Ishikawa (cell line): Measurements from ENCODE around the gene P4HTM.

ENCODE experiments used
- CEBPB ChIP-seq: IDR thresholded peaks from 2 replicates; pipeline ENCODE4 v1.6.1; 2012
- CREB1 ChIP-seq: IDR thresholded peaks from 2 replicates; pipeline ENCODE4 v1.6.1; 2012; ENCODE audit warnings: low read depth
- EGR1 ChIP-seq: IDR thresholded peaks from 2 replicates; pipeline ENCODE4 v1.6.1; 2012
- EP300 ChIP-seq: IDR thresholded peaks from 2 replicates; pipeline ENCODE4 v1.6.1; 2012; ENCODE audit warnings: borderline replicate concordance
- FOXM1 ChIP-seq: IDR thresholded peaks from 2 replicates; pipeline ENCODE4 v1.6.1; 2012; ENCODE audit warnings: low read depth, borderline replicate concordance
- MAX ChIP-seq: IDR thresholded peaks from 2 replicates; pipeline ENCODE4 v1.6.1; 2012
- NFIC ChIP-seq: IDR thresholded peaks from 2 replicates; pipeline ENCODE4 v1.6.1; 2012
- RAD21 ChIP-seq: IDR thresholded peaks from 2 replicates; pipeline ENCODE4 v1.6.1; 2012; ENCODE audit warnings: low read depth
- REST ChIP-seq: IDR thresholded peaks from 2 replicates; pipeline ENCODE4 v1.6.1; 2012; ENCODE audit warnings: low read depth, mild to moderate bottlenecking
- TAF1 ChIP-seq: IDR thresholded peaks from 2 replicates; pipeline ENCODE4 v1.6.1; 2012; ENCODE audit warnings: low read depth, mild to moderate bottlenecking
- TCF12 ChIP-seq: IDR thresholded peaks from 2 replicates; pipeline ENCODE4 v1.6.1; 2012; ENCODE audit warnings: low read depth
- TEAD4 ChIP-seq: IDR thresholded peaks from 2 replicates; pipeline ENCODE4 v1.6.1; 2012
- USF1 ChIP-seq: IDR thresholded peaks from 2 replicates; pipeline ENCODE4 v1.6.1; 2012
- YY1 ChIP-seq: IDR thresholded peaks from 2 replicates; pipeline ENCODE4 v1.6.1; 2012; ENCODE audit warnings: low read depth
- ZBTB7A ChIP-seq: IDR thresholded peaks from 2 replicates; pipeline ENCODE4 v1.6.1; 2012; ENCODE audit warnings: low read depth

Gene P4HTM

GRCh38 chr3:49007068-49007770 lies 17.2 kb downstream of the P4HTM start, which contains the start of gene WDR6:
Gene WDR6, plus strand, starts transcription at chr3:49007391. Its CDS starts 41 bp downstream, at chr3:49007432.
- TF ChIP-seq USF1 (peak; percentile 99), EP300 (peak; percentile 34; the same call in 1 of the 2 replicates), TAF1 (peak; percentile 88), EGR1 (peak; percentile 86), REST (no peak), TEAD4 (0 out of 2 replicates have a peak, but pooled peaks have one; percentile 5), CREB1 (peak; percentile 69), RAD21 (0 out of 2 replicates have a peak, but pooled peaks have one; percentile 11), MAX (peak; percentile 97), YY1 (peak; percentile 84), TCF12 (peak; percentile 67), CEBPB (0 out of 2 replicates have a peak, but pooled peaks have one; percentile 1), NFIC (peak; percentile 34; the same call in 1 of the 2 replicates), FOXM1 (0 out of 2 replicates have a peak, but pooled peaks have one; percentile 46), ZBTB7A (peak; percentile 81; the same call in 1 of the 2 replicates)

- no peak for TF ChIP-seq FOXM1
- TF ChIP-seq YY1: no peak
- TF ChIP-seq EP300: no peak
- no peak for TF ChIP-seq ZBTB7A
- no peak for TF ChIP-seq REST
- TF ChIP-seq RAD21: no peak
- TF ChIP-seq USF1: no peak
- no peak for TF ChIP-seq CEBPB
These were observed 17.9 kb downstream of the P4HTM start for GRCh38 chr3:49007771-49008528.

- TF ChIP-seq TEAD4 (no peak), YY1 (no peak)
These were observed 19.4 kb downstream of the P4HTM start for GRCh38 chr3:49009396-49009795.

- TF ChIP-seq TEAD4 (no peak), RAD21 (no peak), MAX (no peak), EGR1 (no peak), CEBPB (no peak), NFIC (no peak), CREB1 (no peak)
These were observed 22.5 kb downstream of the P4HTM start for GRCh38 chr3:49012441-49013017.

GRCh38 chr3:49013113-49013737 lies 23.2 kb downstream of the P4HTM start:
- TF ChIP-seq TEAD4: no peak
- TF ChIP-seq CEBPB: no peak
- TF ChIP-seq FOXM1: no peak
- TF ChIP-seq EGR1: no peak
- no peak for TF ChIP-seq CREB1
- no peak for TF ChIP-seq MAX
- TF ChIP-seq YY1: no peak
- no peak for TF ChIP-seq RAD21
- no peak for TF ChIP-seq NFIC
